ENCODE measurements around the gene TRAF6.

DNA sequence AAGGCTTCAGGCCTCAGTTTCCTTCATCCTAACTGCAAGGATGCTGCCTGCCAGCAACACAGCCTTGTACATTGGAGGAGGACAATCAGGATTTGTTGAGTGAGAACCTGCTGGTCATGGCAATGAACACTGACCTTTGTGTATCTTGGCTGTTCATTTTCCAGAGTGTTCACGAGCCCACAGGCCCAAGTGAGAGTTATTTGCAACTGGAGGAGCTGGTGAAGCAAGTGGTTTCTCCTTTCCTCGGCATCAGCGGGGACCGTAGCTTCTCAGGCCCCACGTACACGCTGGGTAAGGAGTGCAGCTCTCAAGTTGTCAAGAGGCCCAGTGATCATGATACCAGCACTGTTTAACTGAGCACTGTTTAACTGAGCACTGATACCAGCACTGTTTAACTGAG, 59.0 kb downstream of the TRAF6 start:
- TF ChIP-seq POLR2A (IDR thresholded peaks at IDR 0.05; ENCODE audit: low read length) (no peak), GATA1 (IDR thresholded peaks at IDR 0.05; ENCODE audit: low read depth, low read length) (no peak)

Measured in erythroblast (primary cell).